Measurements from ENCODE around the gene TTYH1. TPM values are rescaled to one million over a fixed set of nuclear protein-coding genes. Genes with fewer than 3 reads are reported as not detected.
"Not testable (repeated sequence)": the region's sequence is repeated elsewhere in the genome, so short reads cannot be mapped to it uniquely, and the experiment has no call there.

Gene TTYH1
- total RNA-seq, 1 donor from 2014 or later, result 10.4 TPM

DNA sequence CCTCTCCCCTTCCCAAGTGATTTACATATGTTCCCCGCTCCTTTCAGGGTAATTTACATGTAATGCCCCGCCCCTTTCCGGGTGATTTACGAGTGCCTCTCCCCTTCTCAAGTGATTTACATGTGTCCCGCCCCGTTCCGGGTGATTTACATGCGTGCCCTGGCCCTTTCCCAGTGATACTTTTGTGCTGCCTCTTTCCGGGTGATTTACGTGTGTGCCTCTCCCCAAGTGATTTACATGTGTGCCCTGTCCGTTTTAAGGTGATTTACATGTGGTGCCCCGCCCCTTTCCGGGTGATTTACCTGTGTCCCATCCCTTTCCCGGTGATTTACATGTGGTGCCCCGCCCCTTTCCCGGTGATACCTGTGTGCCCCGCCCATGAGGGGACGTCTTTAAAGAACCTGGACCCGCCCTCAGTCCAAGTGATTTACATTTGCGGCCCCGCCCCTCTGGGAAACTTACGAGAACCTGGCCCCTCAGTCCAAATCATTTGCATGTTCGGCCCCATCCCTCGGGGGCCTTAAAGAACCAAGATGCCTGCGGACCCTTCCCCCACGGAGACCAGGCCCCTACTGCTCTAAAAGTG, 48.9 kb downstream of the TTYH1 start:
- peaks cover 13% of the 10 kb centered on the region for H3K36me3 Mint-ChIP-seq (ENCODE audit: low read depth, unreplicated experiment)
- TF ChIP-seq, protein P1, sequence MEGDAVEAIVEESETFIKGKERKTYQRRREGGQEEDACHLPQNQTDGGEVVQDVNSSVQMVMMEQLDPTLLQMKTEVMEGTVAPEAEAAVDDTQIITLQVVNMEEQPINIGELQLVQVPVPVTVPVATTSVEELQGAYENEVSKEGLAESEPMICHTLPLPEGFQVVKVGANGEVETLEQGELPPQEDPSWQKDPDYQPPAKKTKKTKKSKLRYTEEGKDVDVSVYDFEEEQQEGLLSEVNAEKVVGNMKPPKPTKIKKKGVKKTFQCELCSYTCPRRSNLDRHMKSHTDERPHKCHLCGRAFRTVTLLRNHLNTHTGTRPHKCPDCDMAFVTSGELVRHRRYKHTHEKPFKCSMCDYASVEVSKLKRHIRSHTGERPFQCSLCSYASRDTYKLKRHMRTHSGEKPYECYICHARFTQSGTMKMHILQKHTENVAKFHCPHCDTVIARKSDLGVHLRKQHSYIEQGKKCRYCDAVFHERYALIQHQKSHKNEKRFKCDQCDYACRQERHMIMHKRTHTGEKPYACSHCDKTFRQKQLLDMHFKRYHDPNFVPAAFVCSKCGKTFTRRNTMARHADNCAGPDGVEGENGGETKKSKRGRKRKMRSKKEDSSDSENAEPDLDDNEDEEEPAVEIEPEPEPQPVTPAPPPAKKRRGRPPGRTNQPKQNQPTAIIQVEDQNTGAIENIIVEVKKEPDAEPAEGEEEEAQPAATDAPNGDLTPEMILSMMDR (IDR thresholded peaks at IDR 0.05; ENCODE audit: unreplicated experiment), result no peak
- H3K4me3 Mint-ChIP-seq (ENCODE audit: unreplicated experiment), result peak overlapping the region; percentile 91

DNA sequence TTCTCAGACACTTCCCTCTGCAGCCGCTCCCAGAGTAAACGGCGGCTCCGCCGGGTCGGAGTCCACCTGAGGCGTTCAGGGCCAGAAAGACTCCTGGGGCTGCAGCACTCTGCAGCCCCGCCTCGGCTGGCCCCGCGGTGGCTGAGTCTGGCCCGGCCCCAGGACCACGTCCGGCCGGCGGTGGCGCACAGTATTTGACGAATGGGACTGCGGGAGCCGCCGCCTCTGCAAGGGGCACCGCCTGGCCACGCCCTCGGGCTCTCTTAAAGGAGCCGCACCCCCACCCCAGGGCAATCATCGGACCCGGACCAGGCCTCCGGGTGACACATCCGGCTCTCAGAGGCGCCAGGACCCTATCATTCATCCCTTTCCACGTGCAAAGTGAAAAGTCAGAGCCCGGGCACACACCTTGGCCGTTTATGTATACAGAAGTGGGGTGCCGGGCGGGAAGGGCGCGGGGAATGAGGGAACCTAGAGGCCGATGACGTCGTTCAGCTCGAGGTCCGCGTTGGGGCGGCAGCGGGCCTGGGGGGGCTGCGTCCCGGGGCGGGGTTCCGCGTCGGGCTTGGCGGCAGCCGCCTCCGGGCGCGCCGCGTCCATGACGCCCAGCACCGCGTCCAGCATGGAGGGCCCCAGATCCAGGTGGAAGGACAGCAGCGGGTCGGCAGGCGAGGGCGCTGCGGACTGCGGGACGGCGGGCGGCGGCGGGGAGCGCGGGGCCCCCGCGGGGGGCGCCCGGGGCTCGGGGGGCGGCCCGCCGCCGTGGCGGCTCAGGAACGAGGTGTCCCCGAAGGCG, 49.6 kb downstream of the TTYH1 start:
- TF ChIP-seq, protein P1 (IDR thresholded peaks at IDR 0.05; ENCODE audit: unreplicated experiment), result no peak
- DNase-seq (ENCODE audit: low spot score), result peak; percentile 76
- Mint-ChIP-seq H3K27me3 (ENCODE audit: unreplicated experiment) (peaks cover 25% of the 10 kb centered on the region), H3K9me3 (ENCODE audit: unreplicated experiment) (no peaks in the 10 kb centered on the region), H3K4me3 (ENCODE audit: unreplicated experiment) (peak overlapping the region; percentile 91), H3K36me3 (ENCODE audit: low read depth, unreplicated experiment) (peaks cover 13% of the 10 kb centered on the region), H3K4me1 (ENCODE audit: unreplicated experiment) (peaks cover 26% of the 10 kb centered on the region), H3K27ac (ENCODE audit: unreplicated experiment) (no peak overlapping the region)

More for the DNA sequence above, 48.9 kb downstream of the TTYH1 start:
- no peaks in the 10 kb centered on the region for H3K9me3 Mint-ChIP-seq (ENCODE audit: unreplicated experiment)
- peak overlapping the region; percentile 91 for H3K27ac Mint-ChIP-seq (ENCODE audit: unreplicated experiment)
- H3K27me3 Mint-ChIP-seq (ENCODE audit: unreplicated experiment), result peaks cover 26% of the 10 kb centered on the region
- DNase-seq (ENCODE audit: low spot score), result peak; percentile 62
- H3K4me1 Mint-ChIP-seq (ENCODE audit: unreplicated experiment), result peaks cover 25% of the 10 kb centered on the region

DNA sequence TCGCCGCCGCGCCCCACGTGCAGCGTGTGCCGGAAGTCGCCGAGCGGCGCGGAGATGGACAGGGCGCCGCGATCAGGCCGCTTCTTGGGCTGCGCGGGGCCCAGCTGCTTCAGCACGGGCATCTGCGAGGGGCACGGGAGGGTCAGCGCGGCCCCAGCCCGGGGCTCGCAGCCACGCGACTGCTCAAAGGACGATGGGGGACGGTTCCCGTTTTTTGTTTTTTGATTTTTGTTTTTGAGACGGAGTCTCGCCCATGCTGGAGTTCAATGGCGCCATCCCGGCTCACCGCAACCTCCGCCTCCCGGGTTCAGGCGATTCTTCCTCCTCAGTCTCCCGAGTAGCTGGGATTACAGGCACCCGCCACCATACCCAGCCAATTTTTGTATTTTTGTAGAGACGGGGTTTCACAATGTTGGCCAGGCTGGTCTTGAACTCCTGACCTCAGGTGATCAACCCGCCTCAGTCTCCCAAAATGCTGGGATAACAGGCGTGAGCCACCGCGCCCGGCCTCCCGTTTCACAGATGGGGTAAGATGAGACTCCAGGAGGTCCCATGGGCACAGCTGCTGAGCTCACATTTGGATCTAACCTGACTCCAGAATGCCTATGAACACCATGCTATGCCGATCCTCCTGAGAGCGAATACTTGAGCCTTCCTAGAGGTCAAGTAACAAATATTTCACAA, 50.3 kb downstream of the TTYH1 start:
- Mint-ChIP-seq H3K4me1 (ENCODE audit: unreplicated experiment) (peaks cover 28% of the 10 kb centered on the region), H3K36me3 (ENCODE audit: low read depth, unreplicated experiment) (peaks cover 13% of the 10 kb centered on the region), H3K9me3 (ENCODE audit: unreplicated experiment) (no peaks in the 10 kb centered on the region), H3K4me3 (ENCODE audit: unreplicated experiment) (no peak overlapping the region), H3K27ac (ENCODE audit: unreplicated experiment) (no peak overlapping the region), H3K27me3 (ENCODE audit: unreplicated experiment) (peaks cover 25% of the 10 kb centered on the region)
- TF ChIP-seq, protein P1 (IDR thresholded peaks at IDR 0.05; ENCODE audit: unreplicated experiment), result no peak
- no peak for DNase-seq (ENCODE audit: low spot score)

DNA sequence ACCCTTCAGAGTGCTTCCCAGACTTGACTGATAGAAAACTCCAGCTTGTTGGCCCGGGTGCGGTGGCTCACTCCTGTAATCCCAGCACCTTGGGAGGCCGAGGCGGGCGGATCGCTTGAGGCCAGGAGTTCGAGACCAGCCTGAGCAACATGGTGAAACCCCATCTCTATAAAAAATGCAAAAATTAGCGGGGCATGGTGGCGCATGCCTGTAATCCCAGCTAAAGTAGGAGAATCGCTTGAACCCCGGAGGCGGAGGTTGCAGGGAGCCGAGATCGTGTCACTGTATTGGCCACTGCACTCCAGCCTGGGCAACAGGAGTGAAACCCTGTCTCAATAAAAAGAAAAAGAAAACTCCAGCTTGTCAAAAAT, 50.8 kb downstream of the TTYH1 start:
- Mint-ChIP-seq H3K4me1 (ENCODE audit: unreplicated experiment) (peaks cover 27% of the 10 kb centered on the region), H3K27me3 (ENCODE audit: unreplicated experiment) (peaks cover 28% of the 10 kb centered on the region), H3K36me3 (ENCODE audit: low read depth, unreplicated experiment) (peaks cover 13% of the 10 kb centered on the region)
- not testable (repeated sequence) for H3K9me3 Mint-ChIP-seq (ENCODE audit: unreplicated experiment); H3K4me3 Mint-ChIP-seq (ENCODE audit: unreplicated experiment); DNase-seq (ENCODE audit: low spot score); H3K27ac Mint-ChIP-seq (ENCODE audit: unreplicated experiment)

DNA sequence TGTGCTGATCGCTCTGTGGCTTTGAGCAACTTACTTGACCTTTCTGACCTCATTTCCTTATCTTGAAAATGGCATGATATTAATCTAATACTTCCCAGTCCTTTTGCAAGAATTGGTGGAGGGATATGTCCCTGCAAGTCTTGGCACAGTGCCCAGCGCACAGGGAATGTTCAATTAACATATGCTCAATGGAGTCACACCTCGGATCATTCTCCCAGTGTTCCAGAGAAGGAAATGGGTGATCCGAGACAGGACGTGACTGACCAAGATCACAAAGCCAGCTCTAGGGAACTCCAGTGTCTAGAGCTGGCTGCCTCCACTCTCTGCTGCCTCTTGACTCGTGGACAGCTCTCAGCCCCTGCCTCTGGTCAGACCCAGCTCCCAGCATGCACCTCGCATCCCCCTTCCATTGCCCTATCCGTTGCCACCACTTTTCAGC, 54.3 kb downstream of the TTYH1 start:
- Mint-ChIP-seq H3K4me1 (ENCODE audit: unreplicated experiment) (peaks cover 14% of the 10 kb centered on the region), H3K27me3 (ENCODE audit: unreplicated experiment) (peaks cover 17% of the 10 kb centered on the region), H3K4me3 (ENCODE audit: unreplicated experiment) (no peak overlapping the region), H3K36me3 (ENCODE audit: low read depth, unreplicated experiment) (no peaks in the 10 kb centered on the region), H3K9me3 (ENCODE audit: unreplicated experiment) (no peaks in the 10 kb centered on the region), H3K27ac (ENCODE audit: unreplicated experiment) (peak overlapping the region; percentile 26)
- TF ChIP-seq, protein P1 (IDR thresholded peaks at IDR 0.05; ENCODE audit: unreplicated experiment), result no peak
- no peak for DNase-seq (ENCODE audit: low spot score)

All from endothelial cell (in vitro differentiated cells).